GM21381 (cell line): ENCODE data around the gene ISL1.

Experiments used
- ATAC-seq: cut with Tn5 transposase; IDR thresholded peaks from one replicate; pipeline ENCODE4 v1.9.1; 2021; ENCODE audit warnings: mild to moderate bottlenecking, moderate library complexity; ENCODE audit not compliant: unreplicated experiment

ISL1 gene

DNA sequence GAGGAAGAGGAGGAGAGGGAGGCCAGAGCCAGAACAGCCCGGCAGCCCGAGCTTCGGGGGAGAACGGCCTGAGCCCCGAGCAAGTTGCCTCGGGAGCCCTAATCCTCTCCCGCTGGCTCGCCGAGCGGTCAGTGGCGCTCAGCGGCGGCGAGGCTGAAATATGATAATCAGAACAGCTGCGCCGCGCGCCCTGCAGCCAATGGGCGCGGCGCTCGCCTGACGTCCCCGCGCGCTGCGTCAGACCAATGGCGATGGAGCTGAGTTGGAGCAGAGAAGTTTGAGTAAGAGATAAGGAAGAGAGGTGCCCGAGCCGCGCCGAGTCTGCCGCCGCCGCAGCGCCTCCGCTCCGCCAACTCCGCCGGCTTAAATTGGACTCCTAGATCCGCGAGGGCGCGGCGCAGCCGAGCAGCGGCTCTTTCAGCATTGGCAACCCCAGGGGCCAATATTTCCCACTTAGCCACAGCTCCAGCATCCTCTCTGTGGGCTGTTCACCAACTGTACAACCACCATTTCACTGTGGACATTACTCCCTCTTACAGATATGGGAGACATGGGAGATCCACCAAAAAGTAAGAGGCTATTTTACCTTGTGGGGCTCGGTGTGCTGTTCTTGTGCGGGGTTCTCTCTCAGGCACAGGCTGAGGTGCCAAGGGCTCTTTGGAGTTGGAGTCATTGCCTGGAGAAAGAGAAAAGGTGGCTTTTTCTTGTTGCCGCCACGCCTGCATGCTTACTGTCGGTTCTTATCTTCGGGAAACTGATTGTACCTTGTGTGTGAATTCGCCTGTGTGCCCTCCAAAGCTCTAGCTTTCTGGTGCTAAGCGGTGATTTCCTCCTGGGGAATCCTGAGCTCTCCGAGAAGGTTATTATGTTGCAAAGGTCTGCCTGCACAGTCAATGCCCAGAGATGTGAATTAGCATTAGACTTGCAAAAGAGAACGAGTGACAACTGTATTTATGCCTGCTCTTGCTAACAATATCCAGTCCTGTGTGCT is at the start of gene ISL1:
TSS of gene ISL1 (plus strand) at position 318 of the 991 bp plus-strand sequence. CDS start at position 542, 224 bp downstream.
- peak; percentile 51 for ATAC-seq

DNA sequence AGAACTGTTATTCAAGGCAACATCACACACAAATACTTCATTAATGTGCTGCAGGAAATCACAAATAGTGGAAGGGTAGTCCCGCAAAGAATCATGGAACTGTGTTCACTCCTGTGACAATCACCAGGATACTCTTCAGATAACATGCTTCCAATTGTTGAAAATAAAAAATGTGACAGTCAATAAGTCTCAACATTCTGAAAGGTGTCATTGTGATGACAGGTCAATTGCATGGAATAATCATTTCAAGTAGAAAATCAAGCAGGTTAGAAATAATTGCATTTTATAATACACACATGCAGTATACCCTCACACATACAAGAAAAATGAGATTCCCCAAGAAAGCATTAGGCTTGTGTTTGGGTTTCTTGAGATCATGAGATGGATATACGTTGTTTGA is 46.4 kb upstream of the ISL1 start:
- no peak for ATAC-seq

DNA sequence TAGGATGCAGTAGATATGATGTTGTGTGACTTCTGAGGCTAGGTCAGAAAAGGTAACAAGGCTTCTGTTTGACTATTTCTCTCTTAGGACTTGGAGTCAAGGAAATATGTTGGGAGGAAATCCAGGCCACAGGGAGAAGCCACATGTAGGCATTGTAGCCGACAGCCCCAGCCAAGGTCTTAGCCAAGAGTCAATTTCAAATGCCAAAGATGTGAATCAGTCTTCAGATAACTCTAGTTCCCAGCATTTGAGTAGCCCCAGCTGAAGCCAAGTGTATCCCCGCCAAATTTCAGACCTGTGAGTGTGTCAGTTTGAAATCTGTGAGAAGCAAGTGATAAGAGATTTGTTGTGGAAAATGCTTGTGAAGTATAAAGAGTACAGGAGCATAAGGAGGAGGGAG is 38.1 kb upstream of the ISL1 start:
- ATAC-seq: no peak

DNA sequence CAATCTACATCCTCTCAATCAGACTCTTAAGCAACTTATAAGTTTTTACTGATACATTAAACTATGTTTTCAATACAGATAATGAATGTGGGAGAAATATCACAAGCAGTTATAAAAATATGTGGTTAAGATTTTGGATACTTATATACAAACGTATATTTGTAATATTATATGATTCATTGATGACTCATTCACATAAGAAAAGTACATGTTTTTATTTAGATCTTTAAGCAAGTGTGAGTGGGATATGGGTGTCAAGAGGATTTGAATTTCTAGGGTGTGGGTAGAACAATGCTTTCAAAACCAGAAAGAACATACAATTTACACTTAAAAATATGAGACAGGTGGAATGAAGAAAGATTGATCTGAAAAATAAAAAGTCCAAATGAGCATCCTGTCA is 36.1 kb upstream of the ISL1 start:
- no peak for ATAC-seq

DNA sequence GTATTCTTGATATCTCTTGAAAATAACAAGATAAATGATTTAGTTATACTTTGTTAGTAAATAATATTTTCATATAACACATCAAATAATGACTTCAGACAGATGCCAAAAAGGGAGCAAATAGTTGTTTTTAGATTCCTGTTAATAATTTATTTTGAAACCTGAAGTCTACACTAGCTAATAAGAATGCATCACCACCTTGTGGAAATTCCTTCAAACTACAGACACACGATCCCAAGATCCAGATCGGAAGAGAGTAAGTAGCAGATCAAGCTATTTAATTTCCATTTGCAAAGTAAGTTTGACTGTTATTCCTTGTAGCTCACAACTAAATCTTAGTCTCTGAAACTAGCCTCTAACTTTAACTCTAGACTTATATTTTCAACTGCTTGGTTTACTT is 35.5 kb upstream of the ISL1 start:
- ATAC-seq: no peak

DNA sequence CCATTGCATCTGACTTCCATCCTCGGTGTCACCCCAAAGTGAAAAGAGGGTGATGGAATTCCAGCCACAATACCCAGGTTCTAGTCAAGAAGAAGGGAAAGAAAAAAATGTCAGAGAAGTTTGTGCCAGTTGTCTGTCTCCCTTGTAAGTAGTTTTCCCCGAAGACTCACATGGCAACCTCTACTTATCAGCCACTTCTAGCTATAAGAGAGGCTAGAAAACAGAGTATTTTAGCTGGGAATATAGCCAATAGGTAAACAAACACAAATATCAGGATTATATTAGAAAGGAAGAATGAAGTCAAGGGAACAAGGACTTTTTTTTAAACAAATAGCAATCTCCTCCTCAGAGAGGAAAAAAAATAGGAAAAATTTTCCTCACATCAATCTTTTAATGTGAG is 12.2 kb upstream of the ISL1 start:
- ATAC-seq: no peak

DNA sequence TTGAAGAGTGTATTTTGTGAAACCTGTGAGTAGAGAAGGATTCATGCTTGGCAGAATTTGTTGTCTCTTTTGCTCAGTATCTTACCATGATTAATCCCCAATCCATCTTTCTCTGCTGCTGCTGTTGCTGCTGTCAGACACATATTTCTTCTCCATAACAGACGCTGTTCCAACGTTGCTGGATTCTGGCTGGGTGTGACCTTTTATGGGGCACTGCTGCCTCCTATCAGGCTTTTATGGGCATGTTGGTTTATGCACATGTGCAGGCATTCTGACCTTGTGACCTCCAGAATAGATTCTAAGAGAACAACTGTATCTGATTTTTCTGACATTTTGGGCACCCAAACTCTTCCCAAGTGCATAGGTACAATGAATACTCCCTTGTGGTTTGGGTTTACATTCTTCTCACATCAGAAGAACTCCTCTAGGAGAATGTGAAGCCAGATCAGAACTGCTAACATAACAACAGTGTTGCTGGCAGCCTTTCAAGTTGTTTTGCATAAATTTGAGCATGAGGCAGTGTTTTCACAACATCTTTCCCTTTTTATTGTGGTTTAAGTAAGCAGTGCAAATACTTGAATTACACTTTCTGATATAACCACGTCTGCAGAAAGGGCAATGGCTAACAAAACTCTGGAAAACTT is 9.2 kb upstream of the ISL1 start:
- ATAC-seq: no peak

DNA sequence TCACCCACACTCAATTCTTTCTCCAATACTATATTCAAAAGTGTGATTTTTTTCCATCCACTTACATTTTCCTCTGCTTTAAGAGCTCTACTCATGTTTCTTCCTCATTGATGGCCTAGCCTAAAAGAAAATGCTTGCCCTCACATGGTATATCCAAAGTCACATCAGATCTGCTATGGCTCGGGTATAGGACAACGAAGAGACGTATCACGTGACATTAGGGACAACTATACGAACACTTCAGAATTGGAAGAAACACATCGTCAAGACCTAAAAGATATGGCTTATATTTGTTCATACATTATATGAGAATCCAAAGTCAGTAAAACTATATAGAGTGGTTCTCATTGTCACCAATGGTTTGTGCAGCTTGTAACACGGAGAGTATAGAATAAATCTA is 8.2 kb upstream of the ISL1 start:
- no peak for ATAC-seq

DNA sequence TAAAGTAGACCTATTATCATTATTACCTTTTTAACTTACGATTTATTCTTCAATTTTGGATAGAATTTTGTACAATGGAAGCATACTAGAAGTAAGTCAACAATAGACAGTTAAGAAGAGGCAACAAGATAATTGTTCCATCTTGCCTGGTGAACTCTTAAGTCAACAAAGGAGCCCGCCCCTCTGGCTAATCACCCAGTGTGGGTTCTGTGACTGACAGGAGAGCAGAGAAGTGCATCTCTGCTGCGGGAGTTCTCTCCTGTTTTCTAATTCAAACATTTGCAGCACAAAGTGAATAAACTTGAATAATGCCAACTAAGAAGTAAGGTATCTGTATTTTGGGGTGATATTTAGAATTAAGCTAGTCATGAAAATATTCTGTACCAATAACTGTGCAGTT is 6.7 kb upstream of the ISL1 start:
- ATAC-seq: no peak

DNA sequence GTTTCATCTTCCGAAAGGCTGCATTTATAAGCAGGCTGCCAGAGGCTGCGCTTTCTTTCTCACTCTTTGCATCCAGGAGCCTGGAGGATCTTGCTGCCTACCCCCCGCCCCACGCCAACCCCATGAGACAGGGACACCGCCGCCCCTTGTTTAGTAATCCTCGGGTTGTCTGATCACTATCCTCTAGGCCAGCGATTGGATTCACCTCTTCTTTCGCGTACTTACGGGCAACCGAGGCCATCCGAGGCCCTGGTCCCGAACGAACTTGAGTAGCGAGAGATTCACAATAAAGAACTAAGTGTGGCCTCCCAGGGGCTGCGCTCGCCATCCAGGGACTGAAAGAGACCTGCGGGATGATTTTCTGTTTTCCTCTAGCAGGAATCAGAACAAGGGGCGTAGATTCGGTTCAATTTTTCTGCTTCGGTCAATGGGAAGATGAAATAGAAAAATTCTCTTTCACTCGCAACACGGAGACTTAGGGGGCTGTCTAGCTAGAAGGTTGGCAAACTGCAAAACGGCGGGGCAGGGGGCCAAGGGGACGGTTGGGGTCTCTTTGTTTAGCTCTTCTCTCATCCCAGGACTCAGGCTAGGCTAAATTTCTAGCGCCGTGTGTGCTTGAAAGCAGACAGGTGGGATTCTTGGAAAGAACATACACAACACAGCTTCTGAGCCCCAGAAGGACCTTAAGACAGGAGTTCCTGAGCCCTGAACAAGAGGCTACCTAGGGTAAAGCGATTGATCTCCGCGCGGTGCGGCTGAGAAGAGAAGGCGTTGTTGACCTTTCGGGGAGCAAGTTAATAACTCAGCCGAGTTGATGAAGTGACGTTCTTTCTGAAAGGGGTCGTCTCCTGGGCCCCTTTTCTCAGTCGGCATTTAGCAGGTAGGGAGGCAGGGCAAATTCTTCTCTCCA is 5.8 kb upstream of the ISL1 start:
- no peak for ATAC-seq

DNA sequence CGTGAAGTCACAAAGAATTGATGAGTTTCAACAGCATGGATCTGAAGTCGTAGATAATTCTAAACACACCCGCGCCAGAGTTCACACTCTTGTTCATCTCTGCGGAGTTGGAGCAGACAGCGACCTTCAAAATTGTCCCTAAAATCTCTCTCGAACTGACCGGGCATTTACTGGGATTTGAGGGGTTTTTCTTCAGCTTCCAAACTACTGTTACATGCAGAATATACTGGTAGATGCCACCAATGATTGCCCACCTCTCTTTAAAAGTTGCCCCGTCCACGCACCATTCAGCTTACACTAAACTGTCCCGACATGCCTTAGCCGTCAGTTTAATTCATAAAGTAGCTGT is 5.2 kb upstream of the ISL1 start:
- no peak for ATAC-seq

DNA sequence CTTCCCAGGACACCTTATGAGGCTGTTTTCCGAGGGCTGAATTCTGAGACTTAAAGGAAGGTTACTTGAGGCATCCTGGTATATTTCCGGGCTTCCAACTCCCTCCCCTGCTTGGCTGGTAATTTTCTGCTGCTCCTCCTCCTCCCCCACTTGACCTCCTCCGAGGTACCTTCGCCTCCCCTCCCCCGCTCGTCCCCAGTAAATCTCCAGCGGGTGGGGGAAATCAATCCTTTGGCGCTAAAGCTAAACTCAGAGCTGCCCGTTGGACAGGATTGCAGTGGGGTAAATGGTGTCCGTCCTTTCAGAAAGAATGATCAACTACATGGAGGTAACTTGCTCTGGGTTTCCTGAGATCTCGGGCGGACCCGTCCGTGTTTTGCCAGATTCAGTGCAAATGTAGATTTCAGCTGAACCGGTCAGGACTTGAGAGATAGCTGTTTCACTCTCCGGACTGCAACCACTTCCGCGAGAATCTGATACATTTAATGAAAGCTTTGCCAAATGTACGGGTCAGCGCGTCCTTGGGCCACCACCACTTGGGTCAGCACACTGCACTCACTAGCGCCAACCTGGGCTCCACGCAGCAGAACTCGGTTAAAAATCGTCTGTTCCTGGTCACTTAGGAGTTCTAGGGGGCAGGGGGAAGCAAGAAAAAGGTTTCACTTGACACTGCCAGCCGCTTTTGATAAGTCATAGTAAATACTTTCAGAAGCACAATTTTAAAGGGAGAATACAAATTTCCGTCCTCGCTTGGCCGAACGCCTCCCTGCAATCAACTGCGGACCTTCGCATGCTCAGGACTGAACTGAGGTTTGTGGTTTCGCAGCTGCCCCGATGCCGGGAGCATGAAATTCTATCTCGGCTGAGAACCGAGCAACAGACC is 4.6 kb upstream of the ISL1 start:
- ATAC-seq: no peak

DNA sequence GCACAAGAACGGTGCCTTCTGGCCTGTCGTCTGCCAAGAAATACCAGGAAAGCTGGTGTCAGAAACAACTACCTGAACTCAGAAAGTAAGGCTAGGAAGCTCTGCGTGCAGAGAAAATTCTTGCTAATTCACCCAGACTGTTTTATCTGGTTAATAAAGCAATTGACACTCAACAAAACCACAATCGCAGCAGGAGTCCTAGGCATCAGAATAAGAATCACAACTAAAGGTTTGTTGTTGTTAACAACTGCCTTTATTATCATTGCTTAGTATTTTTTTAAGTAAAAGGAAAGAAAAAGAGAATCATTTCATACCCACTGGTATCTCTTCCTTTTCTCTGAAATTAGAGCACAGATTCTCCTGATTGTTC is 3.9 kb upstream of the ISL1 start:
- no peak for ATAC-seq

DNA sequence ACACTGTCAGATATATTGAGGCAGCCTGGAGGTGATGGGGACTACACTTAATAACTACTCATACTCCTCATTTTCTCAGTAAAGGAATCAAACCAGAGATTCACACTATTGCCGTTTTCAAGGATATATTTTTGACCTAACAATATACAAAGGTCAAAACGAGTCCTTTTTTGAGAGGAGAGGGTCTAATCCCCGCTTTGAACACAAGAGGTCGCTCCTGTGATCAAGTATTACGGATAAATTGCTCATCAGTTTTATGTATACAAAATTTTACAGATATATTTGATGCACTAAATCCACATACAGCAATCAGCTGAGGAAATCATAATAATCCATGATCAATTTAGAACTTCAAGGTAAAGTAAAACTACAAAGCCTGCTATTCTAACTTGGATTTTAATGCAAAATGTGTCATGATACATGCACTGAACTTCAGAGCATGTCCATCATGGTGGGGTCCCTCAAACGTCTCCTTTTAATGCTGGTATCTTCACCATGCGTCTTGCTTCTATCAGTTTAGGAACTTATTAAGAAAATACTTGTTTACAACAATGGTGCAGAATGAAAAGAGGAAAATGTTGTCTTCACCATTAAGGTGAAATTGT is 2.5 kb upstream of the ISL1 start:
- no peak for ATAC-seq

DNA sequence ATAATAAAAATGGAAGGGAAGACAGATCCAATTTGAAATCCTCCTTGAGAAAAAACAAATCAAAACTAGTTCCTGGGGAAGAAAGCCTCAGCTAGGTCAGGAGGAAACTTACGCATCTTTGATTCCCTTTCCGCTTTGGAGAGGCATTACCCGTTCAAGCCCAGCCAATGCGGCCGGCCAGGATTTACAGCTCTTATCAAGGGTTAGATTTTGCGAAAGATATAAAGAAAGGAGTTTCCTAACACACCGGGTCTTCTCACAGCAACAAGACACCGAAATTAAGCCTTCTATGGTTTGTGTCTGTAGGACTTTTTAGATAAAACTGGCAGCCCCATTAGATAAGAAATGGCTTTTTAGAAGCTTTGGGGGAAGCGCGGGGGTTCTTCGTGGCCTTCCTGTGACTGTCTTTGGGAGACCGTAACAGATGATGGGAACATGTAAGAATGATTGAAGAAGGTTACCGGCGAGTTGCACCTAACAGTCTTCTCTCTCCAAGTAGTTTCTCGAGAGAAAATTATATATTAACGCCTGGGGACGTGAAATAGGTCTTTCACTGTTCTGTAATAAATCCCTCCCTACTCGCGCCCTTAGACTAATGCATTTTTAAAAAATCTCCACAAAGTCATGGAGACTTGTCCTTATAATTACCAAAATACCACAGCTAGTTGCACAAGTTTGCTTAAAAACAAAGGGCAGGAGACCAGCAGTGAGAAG is 1.3 kb upstream of the ISL1 start:
- ATAC-seq: no peak

DNA sequence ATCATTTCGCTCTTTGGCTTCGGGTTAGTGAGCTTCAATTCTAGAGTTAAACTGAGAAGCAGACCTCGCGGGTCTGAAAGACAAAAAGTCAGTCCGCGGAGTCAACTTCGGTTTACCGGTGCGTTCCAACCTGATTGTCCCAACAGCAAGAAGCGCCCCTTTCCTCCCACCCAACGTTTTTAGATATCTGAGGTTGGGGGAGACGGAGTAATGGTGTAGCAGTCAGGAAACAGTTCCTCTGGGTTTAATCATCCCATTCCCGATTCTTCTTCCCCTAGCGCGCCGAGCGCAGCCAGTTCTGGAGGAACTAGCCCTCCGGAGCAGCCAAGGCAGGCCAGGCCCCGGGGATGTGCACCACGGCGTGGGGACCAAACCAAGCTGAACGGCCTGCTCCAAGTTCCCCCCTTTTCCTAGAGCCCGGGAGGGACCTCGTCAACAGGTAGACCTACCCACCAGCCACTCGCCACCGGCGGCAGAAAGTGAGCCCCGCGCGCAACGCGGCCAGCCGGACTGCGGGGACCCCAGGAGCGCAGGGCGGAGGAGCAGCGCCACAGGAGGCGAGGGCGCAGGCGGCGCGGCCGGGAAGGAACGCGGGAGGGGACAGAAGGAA is 622 bp upstream of the ISL1 start:
- ATAC-seq: no peak

DNA sequence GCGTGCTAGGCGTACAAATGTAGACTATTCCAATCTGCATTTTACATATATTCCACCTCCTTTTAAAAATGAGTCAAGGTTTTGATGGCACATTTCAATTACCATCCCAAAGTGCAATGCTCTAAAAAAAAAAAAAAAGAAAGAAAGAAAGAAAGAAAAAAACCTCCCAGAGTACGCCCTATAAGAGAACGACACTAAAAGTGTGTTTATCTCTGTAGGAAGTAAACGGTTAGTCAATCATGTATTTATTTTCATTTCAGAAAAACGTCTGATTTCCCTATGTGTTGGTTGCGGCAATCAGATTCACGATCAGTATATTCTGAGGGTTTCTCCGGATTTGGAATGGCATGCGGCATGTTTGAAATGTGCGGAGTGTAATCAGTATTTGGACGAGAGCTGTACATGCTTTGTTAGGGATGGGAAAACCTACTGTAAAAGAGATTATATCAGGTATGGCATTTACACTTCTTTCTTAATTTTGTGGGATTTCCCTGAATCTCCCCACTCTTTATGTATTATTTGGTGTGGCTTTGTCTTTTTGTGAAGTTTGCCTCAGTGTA is 1.1 kb downstream of the ISL1 start:
- no peak for ATAC-seq

DNA sequence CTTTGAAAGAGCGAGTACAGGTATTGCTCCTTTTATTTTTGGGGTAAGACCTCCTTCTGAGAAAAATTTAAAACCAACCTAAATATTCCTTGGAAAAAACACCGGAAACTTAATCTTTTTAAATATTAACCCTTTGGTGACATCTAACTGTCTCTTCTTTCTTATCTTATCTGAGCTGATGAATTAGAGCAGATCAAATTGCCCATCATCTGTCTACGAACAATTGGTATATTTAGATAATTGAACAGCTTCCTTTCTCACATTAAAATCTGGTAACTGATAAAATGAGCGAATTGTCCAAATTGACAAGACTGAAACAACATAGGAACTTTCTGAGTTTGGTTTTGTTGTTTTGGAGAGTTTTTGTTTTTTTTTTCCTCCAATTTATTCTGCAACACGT is 2.0 kb downstream of the ISL1 start:
- no peak for ATAC-seq
